Mucosa of rectum (tissue), 2 donors: ENCODE measurements around the gene KIF18A.

Experiments used
- H3K27ac ChIP-seq, 2 donors: one replicate each; pipeline ENCODE4 v1.7.0; 2013; ENCODE audit warnings: inconsistent platforms in 2 of 2, low read depth in 2 of 2, low read length in 2 of 2
- H3K27me3 ChIP-seq, 2 donors: one replicate each; pipeline ENCODE4 v1.7.0; 2013; ENCODE audit warnings: low read length in 2 of 2; ENCODE audit not compliant: control insufficient read depth in 2 of 2, insufficient read depth in 2 of 2
- H3K36me3 ChIP-seq, 2 donors: one replicate each; pipeline ENCODE4 v1.7.0; 2013; ENCODE audit warnings: low read length in 2 of 2; ENCODE audit not compliant: control insufficient read depth in 2 of 2, insufficient read depth in 2 of 2
- H3K4me1 ChIP-seq, 2 donors: one replicate each; pipeline ENCODE4 v1.7.0; 2013; ENCODE audit warnings: low read length in 2 of 2, mild to moderate bottlenecking in 1 of 2; ENCODE audit not compliant: control insufficient read depth in 2 of 2, insufficient read depth in 2 of 2
- H3K4me3 ChIP-seq, 2 donors: one replicate each; pipeline ENCODE4 v1.7.0; 2013; ENCODE audit warnings: low read length in 2 of 2
- H3K9ac ChIP-seq, 2 donors: one replicate each; pipeline ENCODE4 v1.7.0; 2013; ENCODE audit warnings: low read length in 2 of 2, low read depth in 1 of 2, mild to moderate bottlenecking in 1 of 2
- H3K9me3 ChIP-seq, 2 donors: one replicate each; pipeline ENCODE4 v1.7.0; 2013; ENCODE audit warnings: low read length in 2 of 2; ENCODE audit not compliant: control insufficient read depth in 2 of 2
- donor health status: healthy.
- donor health status: Normal muscosa, but diverticular disease.

The KIF18A gene

GRCh38 chr11:28107750-28108618 lies at the start of gene KIF18A, which contains the start of gene METTL15:
Gene KIF18A (minus strand): TSS chr11:28108156. CDS start chr11:28097947, 10,209 bp downstream.
Gene METTL15 (plus strand): TSS chr11:28108388. CDS start chr11:28113335, 4,947 bp downstream.
- Histone ChIP-seq H3K9me3 (no peaks in the 10 kb centered on the region), H3K4me1 (peaks cover 14 to 19% of the 10 kb centered on the region in 2 donors), H3K27ac (peak within 1 kb of the TSS; percentile 78 to 83), H3K9ac (peak within 1 kb of the TSS; percentile 62 to 83), H3K27me3 (no peaks in the 10 kb centered on the region), H3K4me3 (peak within 1 kb of the TSS; percentile 64 to 96), H3K36me3 (no peaks in the 10 kb centered on the region)

GRCh38 chr11:28153586-28153985 lies 45.6 kb upstream of the KIF18A start:
- peaks cover 3 to 9% of the 10 kb centered on the region in 2 donors for H3K36me3 ChIP-seq
- no peak overlapping the region for H3K9ac ChIP-seq
- H3K27me3 ChIP-seq: no peaks in the 10 kb centered on the region
- no peak overlapping the region for H3K27ac ChIP-seq
- no peak overlapping the region for H3K4me3 ChIP-seq
- no peaks in the 10 kb centered on the region for H3K4me1 ChIP-seq
- no peaks in the 10 kb centered on the region for H3K9me3 ChIP-seq

- H3K36me3 ChIP-seq: peaks cover 3 to 6% of the 10 kb centered on the region in 2 donors
- no peak overlapping the region for H3K27ac ChIP-seq
- H3K9ac ChIP-seq: no peak overlapping the region
- no peak overlapping the region for H3K4me3 ChIP-seq
- no peaks in the 10 kb centered on the region for H3K9me3 ChIP-seq
- no peaks in the 10 kb centered on the region for H3K4me1 ChIP-seq
- no peaks in the 10 kb centered on the region for H3K27me3 ChIP-seq
Observed at GRCh38 chr11:28152743-28153142, 44.8 kb upstream of the KIF18A start.

- H3K4me1 ChIP-seq: no peaks in the 10 kb centered on the region
- no peaks in the 10 kb centered on the region for H3K36me3 ChIP-seq
- no peaks in the 10 kb centered on the region for H3K27me3 ChIP-seq
- no peaks in the 10 kb centered on the region for H3K9me3 ChIP-seq
- H3K27ac ChIP-seq: no peak overlapping the region
- no peak overlapping the region for H3K9ac ChIP-seq
- H3K4me3 ChIP-seq: no peak overlapping the region
Observed at GRCh38 chr11:28146123-28146751, 38.3 kb upstream of the KIF18A start.

- H3K9ac ChIP-seq: no peak overlapping the region
- no peaks in the 10 kb centered on the region for H3K27me3 ChIP-seq
- H3K4me1 ChIP-seq: no peaks in the 10 kb centered on the region
- no peak overlapping the region for H3K27ac ChIP-seq
- H3K4me3 ChIP-seq: no peak overlapping the region
- H3K36me3 ChIP-seq: peaks cover 0 to 1% of the 10 kb centered on the region in 2 donors
- peaks cover 0 to 5% of the 10 kb centered on the region in 2 donors for H3K9me3 ChIP-seq
Observed at GRCh38 chr11:28144808-28145207, 36.9 kb upstream of the KIF18A start.

GRCh38 chr11:28142724-28143123 lies 34.8 kb upstream of the KIF18A start:
- Histone ChIP-seq H3K9ac (no peak overlapping the region), H3K27ac (no peak overlapping the region), H3K27me3 (no peaks in the 10 kb centered on the region), H3K4me3 (no peak overlapping the region), H3K4me1 (no peaks in the 10 kb centered on the region), H3K36me3 (peaks cover 0 to 9% of the 10 kb centered on the region in 2 donors), H3K9me3 (peaks cover 0 to 10% of the 10 kb centered on the region in 2 donors)

- H3K4me1 ChIP-seq: no peaks in the 10 kb centered on the region
- no peaks in the 10 kb centered on the region for H3K27me3 ChIP-seq
- H3K9ac ChIP-seq: no peak overlapping the region
- no peak overlapping the region for H3K4me3 ChIP-seq
- H3K36me3 ChIP-seq: peaks cover 0 to 13% of the 10 kb centered on the region in 2 donors
- peaks cover 0 to 10% of the 10 kb centered on the region in 2 donors for H3K9me3 ChIP-seq
- no peak overlapping the region for H3K27ac ChIP-seq
Observed at GRCh38 chr11:28140689-28141455, 32.9 kb upstream of the KIF18A start.

- no peaks in the 10 kb centered on the region for H3K27me3 ChIP-seq
- no peak overlapping the region for H3K9ac ChIP-seq
- H3K36me3 ChIP-seq: peaks cover 0 to 13% of the 10 kb centered on the region in 2 donors
- no peak overlapping the region for H3K27ac ChIP-seq
- no peak overlapping the region for H3K4me3 ChIP-seq
- no peaks in the 10 kb centered on the region for H3K4me1 ChIP-seq
- peaks cover 0 to 10% of the 10 kb centered on the region in 2 donors for H3K9me3 ChIP-seq
Observed at GRCh38 chr11:28139841-28140415, 32.0 kb upstream of the KIF18A start.

GRCh38 chr11:28137832-28138231 lies 29.9 kb upstream of the KIF18A start:
- Histone ChIP-seq H3K27me3 (no peaks in the 10 kb centered on the region), H3K36me3 (peaks cover 0 to 13% of the 10 kb centered on the region in 2 donors), H3K9ac (no peak overlapping the region), H3K4me3 (no peak overlapping the region), H3K4me1 (no peaks in the 10 kb centered on the region), H3K27ac (no peak overlapping the region), H3K9me3 (peaks cover 0 to 10% of the 10 kb centered on the region in 2 donors)
